OCI-LY7 (cell line): ENCODE results near the gene CAVIN3. TPM values are rescaled to one million over a fixed set of nuclear protein-coding genes. Genes with fewer than 3 reads are reported as not detected.

ENCODE experiments used
- BruUV-seq: library from RNA; stranded (reverse); fragments of 400-500 nt; replicated peaks from 2 replicates; lab custom pipeline; 2021; lab: Mats Ljungman, UMichigan
- CTCF ChIA-PET: fragments of 300-600 bp; sonication (Branson Sonifier 250); formaldehyde crosslinking; loops from one replicate; lab custom pipeline; 2022; ENCODE audit warnings: antibody characterized with exemption; ENCODE audit not compliant: unreplicated experiment; lab: Charles Lee
- POLR2A ChIA-PET: fragments of 300-600 bp; sonication (Branson Sonifier 250); formaldehyde crosslinking; loops from one replicate; lab custom pipeline; 2022; ENCODE audit warnings: antibody characterized with exemption; lab: Charles Lee
- DNase-seq: peaks from one replicate; pipeline ENCODE4 v3.0.0-alpha.2; 2015; ENCODE audit warnings: low spot score
- H2AFZ ChIP-seq: fragments of 200-600 bp; sonication (generic), shearing (Covaris generic); 2 replicates; pipeline ENCODE4 v1.6.1; 2014; ENCODE audit warnings: mild to moderate bottlenecking, antibody characterized with exemption, low read length, moderate library complexity
- H3K27ac ChIP-seq: fragments of 200-600 bp; sonication (generic); 2 replicates; pipeline ENCODE4 v1.5.1; 2014; ENCODE audit warnings: mixed run types, low read depth, mild to moderate bottlenecking, moderate library complexity, low read length, inconsistent platforms; ENCODE audit not compliant: poor library complexity, severe bottlenecking
- H3K36me3 ChIP-seq: fragments of 200-600 bp; sonication (generic); 2 replicates; pipeline ENCODE4 v1.6.1; 2014; ENCODE audit warnings: mild to moderate bottlenecking, antibody characterized with exemption, low read length, moderate library complexity, mixed read lengths; ENCODE audit not compliant: insufficient read depth
- H3K4me1 ChIP-seq: fragments of 200-600 bp; sonication (generic); 2 replicates; pipeline ENCODE4 v1.5.1; 2014; ENCODE audit warnings: mild to moderate bottlenecking, low read length; ENCODE audit not compliant: insufficient read depth, poor library complexity, severe bottlenecking
- H3K4me2 ChIP-seq: fragments of 200-600 bp; sonication (generic); 2 replicates; pipeline ENCODE4 v1.6.1; 2014; ENCODE audit warnings: mild to moderate bottlenecking, low read length
- H3K4me3 ChIP-seq: fragments of 200-600 bp; sonication (generic); 2 replicates; pipeline ENCODE4 v1.5.1; 2014; ENCODE audit warnings: mild to moderate bottlenecking, low read depth, low read length; ENCODE audit not compliant: poor library complexity, severe bottlenecking
- H3K79me2 ChIP-seq: fragments of 200-600 bp; sonication (generic); 2 replicates; pipeline ENCODE4 v1.6.1; 2016; ENCODE audit warnings: low read depth, mild to moderate bottlenecking, low read length, moderate library complexity, mixed read lengths; ENCODE audit not compliant: insufficient read depth
- H3K9me2 ChIP-seq: fragments of 200-600 bp; sonication (generic); 2 replicates; pipeline ENCODE4 v1.6.1; 2016; ENCODE audit warnings: mild to moderate bottlenecking, low read length, mixed read lengths; ENCODE audit not compliant: insufficient read depth
- H3K9me3 ChIP-seq: fragments of 200-600 bp; sonication (generic); 2 replicates; pipeline ENCODE4 v1.6.1; 2014; ENCODE audit warnings: mild to moderate bottlenecking, mixed run types, low read length, mixed read lengths
- H4K20me1 ChIP-seq: fragments of 200-600 bp; sonication (generic); 2 replicates; pipeline ENCODE4 v1.6.1; 2014; ENCODE audit warnings: mild to moderate bottlenecking, antibody characterized with exemption, low read length, moderate library complexity, mixed read lengths; ENCODE audit not compliant: insufficient read depth
- CTCF ChIP-seq: fragments of 200-600 bp; sonication (generic); conservative IDR thresholded peaks from 2 replicates; pipeline ENCODE4 v1.5.1; 2014; ENCODE audit warnings: mild to moderate bottlenecking, antibody characterized with exemption, low read length, moderate library complexity, mixed read lengths
- EZH2phosphoT487 ChIP-seq: fragments of 200-600 bp; sonication (generic); IDR thresholded peaks from 2 replicates; pipeline ENCODE4 v1.6.1; 2018; ENCODE audit warnings: low read depth, borderline replicate concordance, mild to moderate bottlenecking, mixed run types, antibody characterized with exemption, low read length, moderate library complexity, mixed read lengths
- intact Hi-C: fragments of 100-400 bp; cut with micrococcal nuclease; formaldehyde crosslinking; loops from one replicate; pipeline ENCODE4 v1.10.0; 2022; ENCODE audit not compliant: unreplicated experiment
- total RNA-seq, 2 experiments: library from RNA; depleted of rRNA in 1 of 2; stranded (reverse); fragments of >200 nt in 1 of 2; shearing (Covaris generic) in 1 of 2; gene quantifications; 2 replicates each; pipeline ENCODE4 v1.2.3, GENCODE V29; 2014 to 2022

Gene CAVIN3
- total RNA-seq, 2 experiments from 2014 or later: not detected

- CTCF ChIA-PET: no interaction called here
- Histone ChIP-seq H2AFZ (no peak overlapping the region), H3K79me2 (no peaks in the 10 kb centered on the region), H3K9me2 (no peaks in the 10 kb centered on the region), H3K9me3 (no peaks in the 10 kb centered on the region), H3K27ac (no peak overlapping the region), H3K4me1 (no peaks in the 10 kb centered on the region), H3K4me3 (no peak overlapping the region), H3K36me3 (no peaks in the 10 kb centered on the region), H4K20me1 (no peaks in the 10 kb centered on the region), H3K4me2 (no peak overlapping the region)
- DNase-seq: no peak
- BruUV-seq: no TSS peak
- TF ChIP-seq CTCF (no peak), EZH2phosphoT487 (no peak)
- POLR2A ChIA-PET: interaction anchor here (0.5 to 0.6 kb wide), 2 partner anchors 540 to 1668 kb away, joined by 3 read pairs; no protein-coding TSS in a partner anchor
- intact Hi-C loops: no loop called here
These were observed 8.0 kb upstream of the CAVIN3 start for GRCh38 chr11:6328321-6328720.

GRCh38 chr11:6327806-6328205 lies 7.5 kb upstream of the CAVIN3 start:
- TF ChIP-seq EZH2phosphoT487: no peak
- no peak for TF ChIP-seq CTCF
- ChIA-PET CTCF (no interaction called here), POLR2A (interaction anchor here (0.5 to 1.7 kb wide), 3 partner anchors 10 to 1668 kb away, joined by 3 to 9 read pairs (median 3); no protein-coding TSS in a partner anchor)
- Histone ChIP-seq H3K9me3 (no peaks in the 10 kb centered on the region), H4K20me1 (no peaks in the 10 kb centered on the region), H3K79me2 (no peaks in the 10 kb centered on the region), H3K9me2 (no peaks in the 10 kb centered on the region), H3K36me3 (no peaks in the 10 kb centered on the region), H2AFZ (no peak overlapping the region), H3K4me1 (no peaks in the 10 kb centered on the region), H3K4me3 (no peak overlapping the region), H3K4me2 (no peak overlapping the region), H3K27ac (no peak overlapping the region)
- DNase-seq: no peak
- no TSS peak for BruUV-seq
- intact Hi-C loops: no loop called here

GRCh38 chr11:6326985-6327384 lies 6.7 kb upstream of the CAVIN3 start:
- Histone ChIP-seq H4K20me1 (no peaks in the 10 kb centered on the region), H3K79me2 (no peaks in the 10 kb centered on the region), H3K36me3 (no peaks in the 10 kb centered on the region), H3K9me2 (no peaks in the 10 kb centered on the region), H3K4me3 (no peak overlapping the region), H3K4me2 (no peak overlapping the region), H3K4me1 (no peaks in the 10 kb centered on the region), H3K9me3 (no peaks in the 10 kb centered on the region), H3K27ac (no peak overlapping the region), H2AFZ (no peak overlapping the region)
- CTCF ChIA-PET: no interaction called here
- DNase-seq: no peak
- POLR2A ChIA-PET: interaction anchor here (1.7 kb wide), 1 partner anchor 10 kb away, joined by 9 read pairs; no protein-coding TSS in a partner anchor
- no TSS peak for BruUV-seq
- TF ChIP-seq CTCF (no peak), EZH2phosphoT487 (no peak)
- intact Hi-C loops: no loop called here
